ENCODE measurements around the gene ACTC1.

ACTC1 gene

GRCh38 chr15:34795267-34796081 is at the start of gene ACTC1:
Gene ACTC1 (minus strand): TSS chr15:34795549. CDS start chr15:34794808, 741 bp downstream.
- in situ Hi-C loops (cut with HindIII; ENCODE audit: low sequenced_read_pairs), result no loop called here
- peak; percentile 40 for DNase-seq (ENCODE audit: low read depth, low spot score)

GRCh38 chr15:34841262-34841725 is 45.9 kb upstream of the ACTC1 start:
- no peak overlapping the region for H3K4me3 ChIP-seq (ENCODE audit: low read depth, low read length)
- in situ Hi-C loops (cut with HindIII; ENCODE audit: low sequenced_read_pairs), result no loop called here
- no peak for DNase-seq (ENCODE audit: low read depth, low spot score)
- TF ChIP-seq CTCF (IDR thresholded peaks at IDR 0.05; ENCODE audit: low read depth, low read length), result no peak

More at GRCh38 chr15:34795267-34796081, at the start of gene ACTC1:
- peak; percentile 31 for TF ChIP-seq CTCF (IDR thresholded peaks at IDR 0.05; ENCODE audit: low read depth, low read length)
- H3K4me3 ChIP-seq (ENCODE audit: low read depth, low read length), result peak within 1 kb of the TSS; percentile 13

- no peak for TF ChIP-seq CTCF (IDR thresholded peaks at IDR 0.05; ENCODE audit: low read depth, low read length)
- no peak overlapping the region for H3K4me3 ChIP-seq (ENCODE audit: low read depth, low read length)
- no peak for DNase-seq (ENCODE audit: low read depth, low spot score)
- in situ Hi-C loops (cut with HindIII; ENCODE audit: low sequenced_read_pairs), result no loop called here
Measured at GRCh38 chr15:34838282-34838681, 42.9 kb upstream of the ACTC1 start.

- peak; percentile 71 for DNase-seq (ENCODE audit: low read depth, low spot score)
- TF ChIP-seq CTCF (IDR thresholded peaks at IDR 0.05; ENCODE audit: low read depth, low read length), result no peak
- in situ Hi-C loops (cut with HindIII; ENCODE audit: low sequenced_read_pairs), result no loop called here
- no peak overlapping the region for H3K4me3 ChIP-seq (ENCODE audit: low read depth, low read length)
Measured at GRCh38 chr15:34837246-34838016, 42.1 kb upstream of the ACTC1 start.

- in situ Hi-C loops (cut with HindIII; ENCODE audit: low sequenced_read_pairs), result no loop called here
- H3K4me3 ChIP-seq (ENCODE audit: low read depth, low read length), result no peak overlapping the region
- no peak for DNase-seq (ENCODE audit: low read depth, low spot score)
- TF ChIP-seq CTCF (IDR thresholded peaks at IDR 0.05; ENCODE audit: low read depth, low read length), result no peak
Measured at GRCh38 chr15:34828145-34828911, 33.0 kb upstream of the ACTC1 start.

- H3K4me3 ChIP-seq (ENCODE audit: low read depth, low read length), result no peak overlapping the region
- TF ChIP-seq CTCF (IDR thresholded peaks at IDR 0.05; ENCODE audit: low read depth, low read length), result no peak
- in situ Hi-C loops (cut with HindIII; ENCODE audit: low sequenced_read_pairs), result no loop called here
- DNase-seq (ENCODE audit: low read depth, low spot score), result no peak
Measured at GRCh38 chr15:34821831-34822230, 26.5 kb upstream of the ACTC1 start.

Data from astrocyte of the spinal cord (primary cell).